HEK293 (cell line): ENCODE results near the gene TRAM2.

Source experiments
- SETDB1 ChIP-seq: IDR thresholded peaks from one replicate; pipeline ENCODE4 v1.6.1; 2017; ENCODE audit warnings: mild to moderate bottlenecking, low read length, moderate library complexity, mixed read lengths; ENCODE audit not compliant: insufficient read length
- ZFP37 ChIP-seq: fragments of 450-650 bp; formaldehyde crosslinking; IDR thresholded peaks from 2 replicates; pipeline ENCODE4 v1.5.1; 2016; ENCODE audit warnings: missing biosample characterization, missing genetic modification characterization
- ZNF169 ChIP-seq: fragments of 450-650 bp; formaldehyde crosslinking; IDR thresholded peaks from 2 replicates; pipeline ENCODE4 v1.5.1; 2016; ENCODE audit warnings: missing biosample characterization, missing genetic modification characterization
- ZNF366 ChIP-seq: fragments of 450-650 bp; formaldehyde crosslinking; conservative IDR thresholded peaks from 2 replicates; pipeline ENCODE4 v1.5.1; 2016; ENCODE audit warnings: missing biosample characterization, missing genetic modification characterization
- ZSCAN23 ChIP-seq: fragments of 450-650 bp; formaldehyde crosslinking; IDR thresholded peaks from 2 replicates; pipeline ENCODE4 v1.5.1; 2016; ENCODE audit warnings: missing biosample characterization, missing genetic modification characterization
- TF ChIP-seq, protein P1 (sequence below): fragments of 450-650 bp; formaldehyde crosslinking; IDR thresholded peaks from 2 replicates; pipeline ENCODE4 v1.5.1; 2016; ENCODE audit warnings: missing biosample characterization, missing genetic modification characterization
- TF ChIP-seq, protein P2 (sequence below): fragments of 450-650 bp; formaldehyde crosslinking; IDR thresholded peaks from 2 replicates; pipeline ENCODE4 v1.5.1; 2016; ENCODE audit warnings: missing biosample characterization, missing genetic modification characterization

DNA sequence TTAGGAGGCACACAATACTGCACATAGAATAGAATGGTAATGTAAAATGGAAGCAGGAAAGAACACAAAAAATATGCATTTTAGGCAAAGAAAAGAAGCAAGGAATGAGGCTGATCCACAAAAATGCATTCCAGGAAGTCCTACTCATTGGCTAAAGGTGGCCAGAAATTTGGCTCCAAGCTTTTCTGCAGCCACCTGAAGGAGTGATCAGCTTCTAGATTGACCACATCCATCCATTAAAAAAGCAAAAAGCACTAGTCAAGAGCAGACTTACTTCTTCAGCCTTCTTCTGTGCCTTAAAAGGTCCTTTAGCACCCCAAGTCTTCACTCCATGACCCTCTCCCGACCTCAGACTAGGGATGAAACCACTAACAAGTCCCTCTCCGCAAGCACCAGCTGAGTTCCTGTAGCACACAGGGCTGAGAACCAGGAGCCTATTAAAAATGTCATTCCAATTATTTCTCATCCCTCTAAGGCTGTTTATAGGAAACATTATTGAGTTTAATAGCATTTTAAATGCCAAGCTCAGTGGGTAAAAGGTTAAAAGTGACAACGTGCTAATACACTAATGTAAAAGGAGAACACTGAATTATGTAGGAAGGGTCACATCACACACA is 36.5 kb downstream of the TRAM2 start:
- TF ChIP-seq ZNF366 (no peak), ZFP37 (tag by site-specific recombination) (no peak), SETDB1 (no peak), ZSCAN23 (tag by site-specific recombination) (no peak), ZNF169 (tag by site-specific recombination) (no peak)
- TF ChIP-seq, protein P1, sequence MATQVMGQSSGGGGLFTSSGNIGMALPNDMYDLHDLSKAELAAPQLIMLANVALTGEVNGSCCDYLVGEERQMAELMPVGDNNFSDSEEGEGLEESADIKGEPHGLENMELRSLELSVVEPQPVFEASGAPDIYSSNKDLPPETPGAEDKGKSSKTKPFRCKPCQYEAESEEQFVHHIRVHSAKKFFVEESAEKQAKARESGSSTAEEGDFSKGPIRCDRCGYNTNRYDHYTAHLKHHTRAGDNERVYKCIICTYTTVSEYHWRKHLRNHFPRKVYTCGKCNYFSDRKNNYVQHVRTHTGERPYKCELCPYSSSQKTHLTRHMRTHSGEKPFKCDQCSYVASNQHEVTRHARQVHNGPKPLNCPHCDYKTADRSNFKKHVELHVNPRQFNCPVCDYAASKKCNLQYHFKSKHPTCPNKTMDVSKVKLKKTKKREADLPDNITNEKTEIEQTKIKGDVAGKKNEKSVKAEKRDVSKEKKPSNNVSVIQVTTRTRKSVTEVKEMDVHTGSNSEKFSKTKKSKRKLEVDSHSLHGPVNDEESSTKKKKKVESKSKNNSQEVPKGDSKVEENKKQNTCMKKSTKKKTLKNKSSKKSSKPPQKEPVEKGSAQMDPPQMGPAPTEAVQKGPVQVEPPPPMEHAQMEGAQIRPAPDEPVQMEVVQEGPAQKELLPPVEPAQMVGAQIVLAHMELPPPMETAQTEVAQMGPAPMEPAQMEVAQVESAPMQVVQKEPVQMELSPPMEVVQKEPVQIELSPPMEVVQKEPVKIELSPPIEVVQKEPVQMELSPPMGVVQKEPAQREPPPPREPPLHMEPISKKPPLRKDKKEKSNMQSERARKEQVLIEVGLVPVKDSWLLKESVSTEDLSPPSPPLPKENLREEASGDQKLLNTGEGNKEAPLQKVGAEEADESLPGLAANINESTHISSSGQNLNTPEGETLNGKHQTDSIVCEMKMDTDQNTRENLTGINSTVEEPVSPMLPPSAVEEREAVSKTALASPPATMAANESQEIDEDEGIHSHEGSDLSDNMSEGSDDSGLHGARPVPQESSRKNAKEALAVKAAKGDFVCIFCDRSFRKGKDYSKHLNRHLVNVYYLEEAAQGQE: no peak
- TF ChIP-seq, protein P2, sequence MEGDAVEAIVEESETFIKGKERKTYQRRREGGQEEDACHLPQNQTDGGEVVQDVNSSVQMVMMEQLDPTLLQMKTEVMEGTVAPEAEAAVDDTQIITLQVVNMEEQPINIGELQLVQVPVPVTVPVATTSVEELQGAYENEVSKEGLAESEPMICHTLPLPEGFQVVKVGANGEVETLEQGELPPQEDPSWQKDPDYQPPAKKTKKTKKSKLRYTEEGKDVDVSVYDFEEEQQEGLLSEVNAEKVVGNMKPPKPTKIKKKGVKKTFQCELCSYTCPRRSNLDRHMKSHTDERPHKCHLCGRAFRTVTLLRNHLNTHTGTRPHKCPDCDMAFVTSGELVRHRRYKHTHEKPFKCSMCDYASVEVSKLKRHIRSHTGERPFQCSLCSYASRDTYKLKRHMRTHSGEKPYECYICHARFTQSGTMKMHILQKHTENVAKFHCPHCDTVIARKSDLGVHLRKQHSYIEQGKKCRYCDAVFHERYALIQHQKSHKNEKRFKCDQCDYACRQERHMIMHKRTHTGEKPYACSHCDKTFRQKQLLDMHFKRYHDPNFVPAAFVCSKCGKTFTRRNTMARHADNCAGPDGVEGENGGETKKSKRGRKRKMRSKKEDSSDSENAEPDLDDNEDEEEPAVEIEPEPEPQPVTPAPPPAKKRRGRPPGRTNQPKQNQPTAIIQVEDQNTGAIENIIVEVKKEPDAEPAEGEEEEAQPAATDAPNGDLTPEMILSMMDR: no peak
